Caco-2 (cell line): ENCODE measurements around the gene SMYD3. TPM values are rescaled to one million over a fixed set of nuclear protein-coding genes. Genes with fewer than 3 reads are reported as not detected.

Source experiments
- BruUV-seq: library from RNA; stranded (reverse); fragments of 400-500 nt; replicated peaks from 2 replicates; lab custom pipeline; 2021; lab: Mats Ljungman, UMichigan
- CTCF ChIA-PET: fragments of 300-600 bp; sonication (Branson Sonifier 250); formaldehyde crosslinking; loops from one replicate; lab custom pipeline; 2022; ENCODE audit warnings: antibody characterized with exemption; lab: Charles Lee
- POLR2A ChIA-PET: fragments of 300-600 bp; sonication (Branson Sonifier 250); formaldehyde crosslinking; loops from one replicate; lab custom pipeline; 2022; ENCODE audit warnings: antibody characterized with exemption; lab: Charles Lee
- DNase-seq, 2 experiments: peaks; one replicate each; pipeline versions ENCODE4 v3.0.0 to v3.0.0-alpha.2; 2020 to 2022
- H3K27me3 ChIP-seq: replicated peaks from 2 replicates; pipeline ENCODE4 v1.6.0; 2011; ENCODE audit warnings: low read length; ENCODE audit not compliant: control insufficient read depth, insufficient read depth
- H3K36me3 ChIP-seq: 2 replicates; pipeline ENCODE4 v1.5.1; 2011; ENCODE audit warnings: low read length; ENCODE audit not compliant: control insufficient read depth, insufficient read depth
- H3K4me1 ChIP-seq: fragments of 250-450 bp; sonication (Bioruptor Pico); 2 replicates; pipeline ENCODE4 v1.5.1; 2020; ENCODE audit warnings: mild to moderate bottlenecking
- H3K4me3 ChIP-seq: 2 replicates; pipeline ENCODE4 v1.5.1; 2011; ENCODE audit warnings: low read depth, mild to moderate bottlenecking, control low read depth, low read length
- H3K9me3 ChIP-seq: fragments of 250-450 bp; sonication (Bioruptor Pico); 2 replicates; pipeline ENCODE4 v1.5.1; 2020; ENCODE audit warnings: mild to moderate bottlenecking, moderate library complexity
- H3K27ac Mint-ChIP-seq: one replicate; pipeline ENCODE4 v1.8.0; 2022; ENCODE audit warnings: mixed read lengths; ENCODE audit not compliant: unreplicated experiment
- H3K27me3 Mint-ChIP-seq: one replicate; pipeline ENCODE4 v1.8.0; 2022; ENCODE audit warnings: mixed read lengths; ENCODE audit not compliant: insufficient read depth, unreplicated experiment
- H3K36me3 Mint-ChIP-seq: one replicate; pipeline ENCODE4 v1.8.0; 2022; ENCODE audit warnings: mild to moderate bottlenecking, mixed read lengths; ENCODE audit not compliant: insufficient read depth, unreplicated experiment
- H3K4me1 Mint-ChIP-seq: one replicate; pipeline ENCODE4 v1.8.0; 2022; ENCODE audit warnings: low read depth, mixed read lengths; ENCODE audit not compliant: unreplicated experiment
- H3K4me3 Mint-ChIP-seq: one replicate; pipeline ENCODE4 v1.8.0; 2022; ENCODE audit warnings: mild to moderate bottlenecking, moderate library complexity, mixed read lengths; ENCODE audit not compliant: unreplicated experiment
- H3K9me3 Mint-ChIP-seq: one replicate; pipeline ENCODE4 v1.8.0; 2022; ENCODE audit warnings: mixed read lengths; ENCODE audit not compliant: unreplicated experiment
- intact Hi-C: fragments of 100-400 bp; cut with micrococcal nuclease; formaldehyde crosslinking; loops from one replicate; pipeline ENCODE4 v1.10.0; 2022; ENCODE audit not compliant: unreplicated experiment
- total RNA-seq: library from RNA; stranded (reverse); gene quantifications from 2 replicates; pipeline ENCODE4 v1.2.3, GENCODE V29; 2022
- TF ChIP-seq, protein P1 (sequence below), 2 experiments: fragments of 200-600 bp in 1 of 2; IDR thresholded peaks; 1 replicate in 1 of 2; 2 replicates in 1 of 2; pipeline versions ENCODE4 v1.5.1 to v1.8.0; 2011 to 2022; ENCODE audit warnings: antibody characterized with exemption in 1 of 2, control low read depth in 1 of 2, inconsistent platforms in 1 of 2, low read depth in 1 of 2, low read length in 1 of 2, mild to moderate bottlenecking in 1 of 2, moderate library complexity in 1 of 2; ENCODE audit not compliant: insufficient read depth in 1 of 2, severe bottlenecking in 1 of 2, unreplicated experiment in 1 of 2

SMYD3 gene
- total RNA-seq, 1 experiment from 2014 or later, result 33.0 TPM

DNA sequence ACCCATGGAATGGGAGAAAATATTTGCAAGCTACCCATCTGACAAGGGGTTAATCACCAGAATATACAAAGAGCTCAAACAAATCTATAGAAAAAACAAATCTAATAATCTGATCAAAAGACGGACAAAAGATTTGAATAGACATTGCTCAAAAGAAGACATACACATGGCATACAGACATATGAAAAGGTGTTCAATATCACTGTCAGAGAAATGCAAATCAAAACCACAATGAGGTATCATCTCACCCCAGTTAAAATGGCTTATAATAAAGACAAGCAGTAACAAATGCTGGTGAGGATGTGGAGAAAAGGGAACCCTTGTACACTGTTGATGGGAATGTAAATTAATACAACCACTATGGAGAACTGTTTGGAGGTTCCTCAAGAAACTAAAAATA lies 600.9 kb downstream of the SMYD3 start:
- Histone ChIP-seq H3K4me3 (no peak overlapping the region), H3K4me1 (no peaks in the 10 kb centered on the region), H3K9me3 (no peaks in the 10 kb centered on the region; the same call in 1 of the 2 replicates), H3K36me3 (no peaks in the 10 kb centered on the region), H3K27me3 (no peaks in the 10 kb centered on the region; the same call in 1 of the 2 replicates)
- Mint-ChIP-seq H3K4me3 (no peak overlapping the region), H3K4me1 (no peaks in the 10 kb centered on the region), H3K36me3 (no peaks in the 10 kb centered on the region), H3K27me3 (no peaks in the 10 kb centered on the region), H3K9me3 (peaks cover 16% of the 10 kb centered on the region), H3K27ac (no peak overlapping the region)
- ChIA-PET CTCF (no interaction called here), POLR2A (no interaction called here)
- DNase-seq, result no peak
- TF ChIP-seq, protein P1, sequence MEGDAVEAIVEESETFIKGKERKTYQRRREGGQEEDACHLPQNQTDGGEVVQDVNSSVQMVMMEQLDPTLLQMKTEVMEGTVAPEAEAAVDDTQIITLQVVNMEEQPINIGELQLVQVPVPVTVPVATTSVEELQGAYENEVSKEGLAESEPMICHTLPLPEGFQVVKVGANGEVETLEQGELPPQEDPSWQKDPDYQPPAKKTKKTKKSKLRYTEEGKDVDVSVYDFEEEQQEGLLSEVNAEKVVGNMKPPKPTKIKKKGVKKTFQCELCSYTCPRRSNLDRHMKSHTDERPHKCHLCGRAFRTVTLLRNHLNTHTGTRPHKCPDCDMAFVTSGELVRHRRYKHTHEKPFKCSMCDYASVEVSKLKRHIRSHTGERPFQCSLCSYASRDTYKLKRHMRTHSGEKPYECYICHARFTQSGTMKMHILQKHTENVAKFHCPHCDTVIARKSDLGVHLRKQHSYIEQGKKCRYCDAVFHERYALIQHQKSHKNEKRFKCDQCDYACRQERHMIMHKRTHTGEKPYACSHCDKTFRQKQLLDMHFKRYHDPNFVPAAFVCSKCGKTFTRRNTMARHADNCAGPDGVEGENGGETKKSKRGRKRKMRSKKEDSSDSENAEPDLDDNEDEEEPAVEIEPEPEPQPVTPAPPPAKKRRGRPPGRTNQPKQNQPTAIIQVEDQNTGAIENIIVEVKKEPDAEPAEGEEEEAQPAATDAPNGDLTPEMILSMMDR (IDR thresholded peaks at IDR 0.05; ENCODE audit: insufficient read depth in 1 of 2, low read depth in 1 of 2, low read length in 1 of 2, severe bottlenecking in 1 of 2, unreplicated experiment in 1 of 2), result no peak
- intact Hi-C loops, result no loop called here
- BruUV-seq, result no TSS peak

DNA sequence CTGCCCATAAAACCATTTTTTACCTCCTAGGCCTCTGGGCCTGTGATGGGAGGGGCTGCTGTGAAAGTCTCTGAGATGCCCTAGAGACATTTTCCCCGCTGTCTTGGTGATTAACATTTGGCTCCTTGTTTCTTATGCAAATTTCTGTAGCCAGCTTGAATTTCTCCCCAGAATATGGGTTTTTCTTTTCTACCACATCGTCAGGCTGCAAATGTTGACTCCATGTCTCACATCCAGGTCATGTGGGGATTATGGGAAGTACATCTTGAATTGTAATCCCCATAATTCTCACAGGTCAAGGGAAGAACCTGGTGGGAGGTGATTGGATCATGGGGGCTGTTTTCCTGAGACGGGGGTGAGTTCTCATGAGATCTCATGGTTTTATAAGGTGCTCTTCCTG lies 603.2 kb downstream of the SMYD3 start:
- Mint-ChIP-seq H3K36me3 (no peaks in the 10 kb centered on the region), H3K27me3 (no peaks in the 10 kb centered on the region), H3K4me1 (no peaks in the 10 kb centered on the region), H3K4me3 (no peak overlapping the region), H3K27ac (no peak overlapping the region), H3K9me3 (peaks cover 16% of the 10 kb centered on the region)
- intact Hi-C loops, result no loop called here
- BruUV-seq, result no TSS peak
- Histone ChIP-seq H3K4me3 (no peak overlapping the region), H3K36me3 (no peaks in the 10 kb centered on the region), H3K27me3 (no peaks in the 10 kb centered on the region; the same call in 1 of the 2 replicates), H3K9me3 (no peaks in the 10 kb centered on the region; the same call in 1 of the 2 replicates), H3K4me1 (no peaks in the 10 kb centered on the region)
- POLR2A ChIA-PET, result no interaction called here
- no peak for DNase-seq
- TF ChIP-seq, protein P1 (IDR thresholded peaks at IDR 0.05; ENCODE audit: insufficient read depth in 1 of 2, low read depth in 1 of 2, low read length in 1 of 2, severe bottlenecking in 1 of 2, unreplicated experiment in 1 of 2), result no peak
- CTCF ChIA-PET, result no interaction called here

GRCh38 chr1:245901565-245901964 lies 605.5 kb downstream of the SMYD3 start:
- H3K27me3 ChIP-seq, result no peaks in the 10 kb centered on the region; the same call in 1 of the 2 replicates
- Mint-ChIP-seq H3K27ac (no peak overlapping the region), H3K4me3 (no peak overlapping the region), H3K9me3 (peaks cover 16% of the 10 kb centered on the region), H3K27me3 (no peaks in the 10 kb centered on the region), H3K36me3 (no peaks in the 10 kb centered on the region), H3K4me1 (no peaks in the 10 kb centered on the region)
- H3K36me3 ChIP-seq, result no peaks in the 10 kb centered on the region
- POLR2A ChIA-PET, result no interaction called here
- no peaks in the 10 kb centered on the region for H3K9me3 ChIP-seq
- H3K4me1 ChIP-seq, result no peaks in the 10 kb centered on the region
- intact Hi-C loops, result no loop called here
- BruUV-seq, result no TSS peak
- DNase-seq, result no peak
- H3K4me3 ChIP-seq, result no peak overlapping the region
- TF ChIP-seq, protein P1 (IDR thresholded peaks at IDR 0.05; ENCODE audit: insufficient read depth in 1 of 2, low read depth in 1 of 2, low read length in 1 of 2, severe bottlenecking in 1 of 2, unreplicated experiment in 1 of 2), result no peak
- CTCF ChIA-PET, result no interaction called here
